ENCODE data around the gene IDH3G.
"Not testable (repeated sequence)": the region's sequence is repeated elsewhere in the genome, so short reads cannot be mapped to it uniquely, and the experiment has no call there.

IDH3G gene

GRCh38 chrX:153749017-153749416 lies 45.2 kb downstream of the IDH3G start:
- not testable (repeated sequence) for H3K36me3 Mint-ChIP-seq (ENCODE audit: low read depth); H3K4me1 Mint-ChIP-seq (ENCODE audit: low read depth); H3K9me3 Mint-ChIP-seq; H3K4me3 Mint-ChIP-seq; DNase-seq (ENCODE audit: low spot score); H3K27ac Mint-ChIP-seq
- peaks cover 12% of the 10 kb centered on the region for H3K27me3 Mint-ChIP-seq (ENCODE audit: low read depth)

GRCh38 chrX:153746991-153747390 lies 47.2 kb downstream of the IDH3G start:
- H3K36me3 Mint-ChIP-seq (ENCODE audit: low read depth); H3K4me1 Mint-ChIP-seq (ENCODE audit: low read depth); H3K9me3 Mint-ChIP-seq; DNase-seq (ENCODE audit: low spot score); H3K4me3 Mint-ChIP-seq; H3K27ac Mint-ChIP-seq: not testable (repeated sequence)
- peaks cover 12% of the 10 kb centered on the region for H3K27me3 Mint-ChIP-seq (ENCODE audit: low read depth)

- no peak overlapping the region for H3K27ac Mint-ChIP-seq
- H3K4me1 Mint-ChIP-seq (ENCODE audit: low read depth) = peaks cover under 1% of the 10 kb centered on the region
- no peaks in the 10 kb centered on the region for H3K36me3 Mint-ChIP-seq (ENCODE audit: low read depth)
- no peak overlapping the region for H3K4me3 Mint-ChIP-seq
- H3K27me3 Mint-ChIP-seq (ENCODE audit: low read depth) = peaks cover 12% of the 10 kb centered on the region
- no peak for DNase-seq (ENCODE audit: low spot score)
- no peaks in the 10 kb centered on the region for H3K9me3 Mint-ChIP-seq
These were observed 47.8 kb downstream of the IDH3G start for GRCh38 chrX:153746359-153746758.

- H3K4me3 Mint-ChIP-seq; H3K36me3 Mint-ChIP-seq (ENCODE audit: low read depth); H3K27me3 Mint-ChIP-seq (ENCODE audit: low read depth); H3K9me3 Mint-ChIP-seq; DNase-seq (ENCODE audit: low spot score); H3K27ac Mint-ChIP-seq; H3K4me1 Mint-ChIP-seq (ENCODE audit: low read depth): not testable (repeated sequence)
These were observed 49.1 kb downstream of the IDH3G start for GRCh38 chrX:153745067-153745433.

- H3K27ac Mint-ChIP-seq = no peak overlapping the region
- no peaks in the 10 kb centered on the region for H3K9me3 Mint-ChIP-seq
- peaks cover 10% of the 10 kb centered on the region for H3K4me1 Mint-ChIP-seq (ENCODE audit: low read depth)
These were observed 49.7 kb downstream of the IDH3G start for GRCh38 chrX:153744210-153745066.

GRCh38 chrX:153743468-153744209 lies 50.5 kb downstream of the IDH3G start:
- not testable (repeated sequence) for H3K27me3 Mint-ChIP-seq (ENCODE audit: low read depth); H3K9me3 Mint-ChIP-seq; DNase-seq (ENCODE audit: low spot score); H3K4me3 Mint-ChIP-seq; H3K36me3 Mint-ChIP-seq (ENCODE audit: low read depth); H3K27ac Mint-ChIP-seq
- H3K4me1 Mint-ChIP-seq (ENCODE audit: low read depth) = peaks cover 12% of the 10 kb centered on the region

More at GRCh38 chrX:153744210-153745066, 49.7 kb downstream of the IDH3G start:
- H3K4me3 Mint-ChIP-seq = no peak overlapping the region
- peaks cover 3% of the 10 kb centered on the region for H3K27me3 Mint-ChIP-seq (ENCODE audit: low read depth)
- H3K36me3 Mint-ChIP-seq (ENCODE audit: low read depth) = peaks cover 2% of the 10 kb centered on the region
- DNase-seq (ENCODE audit: low spot score) = no peak

- not testable (repeated sequence) for H3K27me3 Mint-ChIP-seq (ENCODE audit: low read depth); H3K9me3 Mint-ChIP-seq; DNase-seq (ENCODE audit: low spot score); H3K27ac Mint-ChIP-seq; H3K36me3 Mint-ChIP-seq (ENCODE audit: low read depth); H3K4me3 Mint-ChIP-seq
- H3K4me1 Mint-ChIP-seq (ENCODE audit: low read depth) = peaks cover 12% of the 10 kb centered on the region
These were observed 51.2 kb downstream of the IDH3G start for GRCh38 chrX:153742796-153743467.

- H3K27ac Mint-ChIP-seq; H3K36me3 Mint-ChIP-seq (ENCODE audit: low read depth): not testable (repeated sequence)
- H3K4me1 Mint-ChIP-seq (ENCODE audit: low read depth) = peaks cover 12% of the 10 kb centered on the region
These were observed 52.1 kb downstream of the IDH3G start for GRCh38 chrX:153742111-153742510.

GRCh38 chrX:153741446-153741845 lies 52.7 kb downstream of the IDH3G start:
- no peak for DNase-seq (ENCODE audit: low spot score)
- Mint-ChIP-seq H3K27ac (peak overlapping the region; percentile 55), H3K4me3 (peak overlapping the region; percentile 77), H3K36me3 (ENCODE audit: low read depth) (peaks cover 2% of the 10 kb centered on the region), H3K4me1 (ENCODE audit: low read depth) (peaks cover 12% of the 10 kb centered on the region), H3K27me3 (ENCODE audit: low read depth) (no peaks in the 10 kb centered on the region), H3K9me3 (no peaks in the 10 kb centered on the region)

More at GRCh38 chrX:153742111-153742510, 52.1 kb downstream of the IDH3G start:
- H3K4me3 Mint-ChIP-seq; DNase-seq (ENCODE audit: low spot score); H3K9me3 Mint-ChIP-seq; H3K27me3 Mint-ChIP-seq (ENCODE audit: low read depth): not testable (repeated sequence)

- peaks cover 2% of the 10 kb centered on the region for H3K36me3 Mint-ChIP-seq (ENCODE audit: low read depth)
- H3K4me1 Mint-ChIP-seq (ENCODE audit: low read depth) = peaks cover 12% of the 10 kb centered on the region
- peak overlapping the region; percentile 75 for H3K27ac Mint-ChIP-seq
- no peak for DNase-seq (ENCODE audit: low spot score)
- H3K4me3 Mint-ChIP-seq = peak overlapping the region; percentile 77
- H3K27me3 Mint-ChIP-seq (ENCODE audit: low read depth) = no peaks in the 10 kb centered on the region
- no peaks in the 10 kb centered on the region for H3K9me3 Mint-ChIP-seq
These were observed 53.4 kb downstream of the IDH3G start for GRCh38 chrX:153740631-153741222.

- Mint-ChIP-seq H3K4me3 (peak overlapping the region; percentile 77), H3K9me3 (peaks cover 1% of the 10 kb centered on the region), H3K36me3 (ENCODE audit: low read depth) (peaks cover 8% of the 10 kb centered on the region), H3K4me1 (ENCODE audit: low read depth) (peaks cover 20% of the 10 kb centered on the region), H3K27ac (peak overlapping the region; percentile 75), H3K27me3 (ENCODE audit: low read depth) (no peaks in the 10 kb centered on the region)
- DNase-seq (ENCODE audit: low spot score) = no peak
These were observed 54.3 kb downstream of the IDH3G start for GRCh38 chrX:153739754-153740486.

GRCh38 chrX:153738056-153738605 lies 56.0 kb downstream of the IDH3G start:
- Mint-ChIP-seq H3K4me3 (no peak overlapping the region), H3K9me3 (peaks cover 4% of the 10 kb centered on the region), H3K4me1 (ENCODE audit: low read depth) (peaks cover 20% of the 10 kb centered on the region), H3K27me3 (ENCODE audit: low read depth) (no peaks in the 10 kb centered on the region), H3K36me3 (ENCODE audit: low read depth) (peaks cover 13% of the 10 kb centered on the region), H3K27ac (no peak overlapping the region)
- no peak for DNase-seq (ENCODE audit: low spot score)

- H3K4me3 Mint-ChIP-seq = no peak overlapping the region
- DNase-seq (ENCODE audit: low spot score) = no peak
- peaks cover 20% of the 10 kb centered on the region for H3K4me1 Mint-ChIP-seq (ENCODE audit: low read depth)
- H3K27me3 Mint-ChIP-seq (ENCODE audit: low read depth) = no peaks in the 10 kb centered on the region
- H3K36me3 Mint-ChIP-seq (ENCODE audit: low read depth) = peaks cover 17% of the 10 kb centered on the region
- H3K27ac Mint-ChIP-seq = no peak overlapping the region
- peaks cover 5% of the 10 kb centered on the region for H3K9me3 Mint-ChIP-seq
These were observed 57.2 kb downstream of the IDH3G start for GRCh38 chrX:153736871-153737441.

All from T-helper 2 cell treated with Interferon-gamma antibody and Interleukin-4, amounts not matched to agents 5 μg/mL and 100 μg/mL, for 36 hours (primary cell).